Panc1 (cell line): ENCODE measurements around the gene CACNA1A. TPM values are rescaled to one million over a fixed set of nuclear protein-coding genes. Genes with fewer than 3 reads are reported as not detected.

Experiments used
- ATAC-seq: fragments of 200-7000 bp; cut with Tn5 transposase; 2 replicates; pipeline ENCODE4 v1.9.1; 2020; ENCODE audit warnings: mild to moderate bottlenecking, moderate library complexity
- BruUV-seq: library from RNA; stranded (reverse); fragments of 400-500 nt; replicated peaks from 2 replicates; lab custom pipeline; 2021; lab: Mats Ljungman, UMichigan
- CTCF ChIA-PET: fragments of 300-600 bp; sonication (Branson Sonifier 250); formaldehyde crosslinking; loops from one replicate; lab custom pipeline; 2022; ENCODE audit warnings: antibody characterized with exemption; lab: Charles Lee
- POLR2A ChIA-PET: fragments of 300-600 bp; sonication (Branson Sonifier 250); formaldehyde crosslinking; loops from one replicate; lab custom pipeline; 2022; ENCODE audit warnings: antibody characterized with exemption; lab: Charles Lee
- DNase-seq: peaks from one replicate; pipeline ENCODE4 v3.0.0-alpha.2; 2010; ENCODE audit warnings: low read depth, low spot score
- H3K27ac ChIP-seq: 2 replicates; pipeline ENCODE4 v1.5.1; 2011; ENCODE audit warnings: mild to moderate bottlenecking, low read length, inconsistent platforms
- H3K27me3 ChIP-seq: fragments of 200-500 bp; sonication (Bioruptor generic); 2 replicates; pipeline ENCODE4 v1.6.0; 2014; ENCODE audit warnings: low read length, inconsistent platforms; ENCODE audit not compliant: control insufficient read depth, insufficient read depth
- H3K36me3 ChIP-seq: fragments of 200-500 bp; sonication (Bioruptor generic); 2 replicates; pipeline ENCODE4 v1.5.1; 2014; ENCODE audit warnings: inconsistent platforms, mild to moderate bottlenecking, low read length, moderate library complexity; ENCODE audit not compliant: control insufficient read depth, insufficient read depth
- H3K4me1 ChIP-seq: 2 replicates; pipeline ENCODE4 v1.5.1; 2011; ENCODE audit warnings: inconsistent platforms, mild to moderate bottlenecking, low read length, moderate library complexity; ENCODE audit not compliant: control insufficient read depth, insufficient read depth
- H3K4me3 ChIP-seq, 2 experiments: 2 replicates each; pipeline ENCODE4 v1.5.1; 2011 to 2012; ENCODE audit warnings: low read depth in 2 of 2, low read length in 2 of 2, mild to moderate bottlenecking in 2 of 2, inconsistent platforms in 1 of 2, moderate library complexity in 1 of 2
- H3K9me3 ChIP-seq: fragments of 200-500 bp; sonication (Bioruptor generic); 2 replicates; pipeline ENCODE4 v1.5.1; 2014; ENCODE audit warnings: low read depth, mild to moderate bottlenecking, inconsistent platforms, low read length, moderate library complexity; ENCODE audit not compliant: control insufficient read depth, insufficient read depth
- POLR2AphosphoS5 ChIP-seq: IDR thresholded peaks from 2 replicates; pipeline ENCODE4 v1.6.1; 2012; ENCODE audit warnings: mild to moderate bottlenecking, low read depth, low read length, moderate library complexity
- SIN3A ChIP-seq: IDR thresholded peaks from 2 replicates; pipeline ENCODE4 v1.6.1; 2012; ENCODE audit warnings: low read depth, mild to moderate bottlenecking, low read length, moderate library complexity, borderline replicate concordance; ENCODE audit not compliant: insufficient read depth
- TCF7L2 ChIP-seq: IDR thresholded peaks from 2 replicates; pipeline ENCODE4 v1.6.1; 2011; ENCODE audit warnings: mild to moderate bottlenecking, low read depth, low read length, inconsistent platforms
- in situ Hi-C: cut with HindIII; loops from 2 replicates; pipeline ENCODE4 v1.10.0; 2016; ENCODE audit warnings: low sequenced_read_pairs, low pct_unique_long_range_greater_than_20kb
- intact Hi-C: fragments of 100-400 bp; cut with micrococcal nuclease; formaldehyde crosslinking; loops from one replicate; pipeline ENCODE4 v1.10.0; 2022; ENCODE audit not compliant: unreplicated experiment
- total RNA-seq: library from RNA; stranded (reverse); gene quantifications from one replicate; pipeline ENCODE4 v1.2.1, GENCODE V29; 2021; ENCODE audit not compliant: unreplicated experiment
- TF ChIP-seq, protein P1 (sequence below): fragments of 450-650 bp; IDR thresholded peaks from 2 replicates; pipeline ENCODE4 v1.5.1; 2017; ENCODE audit warnings: mild to moderate bottlenecking
- TF ChIP-seq, protein P2 (sequence below), 2 experiments: IDR thresholded peaks; 2 replicates each; pipeline ENCODE4 v1.6.1; 2011 to 2012; ENCODE audit warnings: low read depth in 2 of 2, control low read depth in 1 of 2, low read length in 1 of 2, mild to moderate bottlenecking in 1 of 2, moderate library complexity in 1 of 2; ENCODE audit not compliant: insufficient read depth in 1 of 2

The CACNA1A gene
- total RNA-seq, 1 experiment from 2014 or later: 0.51 TPM

DNA sequence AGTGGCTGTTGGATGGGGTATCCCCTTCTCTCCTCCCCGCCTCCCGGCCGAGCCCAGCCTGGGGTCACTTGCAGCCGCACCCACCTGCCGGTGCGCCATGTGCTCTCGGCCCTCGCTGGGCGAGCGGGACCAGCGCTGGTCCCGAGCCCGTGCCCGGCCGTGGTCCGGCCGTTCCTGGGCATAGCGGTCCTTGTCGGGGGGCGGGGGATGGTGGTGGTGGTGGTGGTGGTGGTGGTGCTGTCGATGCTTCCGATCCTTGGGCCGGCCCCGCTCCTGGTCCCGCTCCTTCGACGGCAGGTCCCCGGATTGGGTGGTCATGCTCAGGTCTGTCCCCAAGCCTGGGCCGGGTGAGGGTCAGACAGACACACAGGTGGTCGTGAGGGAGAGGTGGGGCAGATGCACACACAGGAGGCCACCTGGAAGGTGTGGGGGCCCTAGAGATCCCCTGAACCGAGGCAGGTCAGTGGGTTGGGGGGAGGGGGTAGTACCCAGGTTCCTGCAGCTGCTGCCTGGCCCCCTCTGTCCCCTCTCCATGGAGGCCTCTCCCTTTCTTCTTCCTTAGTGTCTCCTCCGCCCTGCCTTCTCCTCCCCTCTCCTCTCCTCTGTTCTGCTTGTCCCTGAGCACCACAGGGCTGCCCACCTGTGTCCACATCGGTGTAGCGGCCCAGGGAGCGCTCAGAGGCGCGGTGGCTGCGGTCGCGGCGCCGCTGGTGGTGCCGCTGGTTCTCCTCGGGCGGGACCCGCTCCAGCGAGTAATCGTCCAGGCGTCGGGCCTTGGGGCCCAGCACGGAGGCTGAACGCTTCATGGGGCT is 297.4 kb downstream of the CACNA1A start:
- no peak overlapping the region for H3K4me3 ChIP-seq
- H3K27ac ChIP-seq: no peak overlapping the region
- H3K27me3 ChIP-seq: no peaks in the 10 kb centered on the region
- no peaks in the 10 kb centered on the region for H3K36me3 ChIP-seq
- H3K4me1 ChIP-seq: no peaks in the 10 kb centered on the region
- intact Hi-C loops (no loop called here), in situ Hi-C loops (no loop called here)
- ATAC-seq (no peak), DNase-seq (no peak)
- no peaks in the 10 kb centered on the region for H3K9me3 ChIP-seq
- BruUV-seq: no TSS peak
- TF ChIP-seq SIN3A: no peak
- TF ChIP-seq, protein P1, sequence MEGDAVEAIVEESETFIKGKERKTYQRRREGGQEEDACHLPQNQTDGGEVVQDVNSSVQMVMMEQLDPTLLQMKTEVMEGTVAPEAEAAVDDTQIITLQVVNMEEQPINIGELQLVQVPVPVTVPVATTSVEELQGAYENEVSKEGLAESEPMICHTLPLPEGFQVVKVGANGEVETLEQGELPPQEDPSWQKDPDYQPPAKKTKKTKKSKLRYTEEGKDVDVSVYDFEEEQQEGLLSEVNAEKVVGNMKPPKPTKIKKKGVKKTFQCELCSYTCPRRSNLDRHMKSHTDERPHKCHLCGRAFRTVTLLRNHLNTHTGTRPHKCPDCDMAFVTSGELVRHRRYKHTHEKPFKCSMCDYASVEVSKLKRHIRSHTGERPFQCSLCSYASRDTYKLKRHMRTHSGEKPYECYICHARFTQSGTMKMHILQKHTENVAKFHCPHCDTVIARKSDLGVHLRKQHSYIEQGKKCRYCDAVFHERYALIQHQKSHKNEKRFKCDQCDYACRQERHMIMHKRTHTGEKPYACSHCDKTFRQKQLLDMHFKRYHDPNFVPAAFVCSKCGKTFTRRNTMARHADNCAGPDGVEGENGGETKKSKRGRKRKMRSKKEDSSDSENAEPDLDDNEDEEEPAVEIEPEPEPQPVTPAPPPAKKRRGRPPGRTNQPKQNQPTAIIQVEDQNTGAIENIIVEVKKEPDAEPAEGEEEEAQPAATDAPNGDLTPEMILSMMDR: no peak
- TF ChIP-seq POLR2AphosphoS5: no peak
- TF ChIP-seq, protein P2, sequence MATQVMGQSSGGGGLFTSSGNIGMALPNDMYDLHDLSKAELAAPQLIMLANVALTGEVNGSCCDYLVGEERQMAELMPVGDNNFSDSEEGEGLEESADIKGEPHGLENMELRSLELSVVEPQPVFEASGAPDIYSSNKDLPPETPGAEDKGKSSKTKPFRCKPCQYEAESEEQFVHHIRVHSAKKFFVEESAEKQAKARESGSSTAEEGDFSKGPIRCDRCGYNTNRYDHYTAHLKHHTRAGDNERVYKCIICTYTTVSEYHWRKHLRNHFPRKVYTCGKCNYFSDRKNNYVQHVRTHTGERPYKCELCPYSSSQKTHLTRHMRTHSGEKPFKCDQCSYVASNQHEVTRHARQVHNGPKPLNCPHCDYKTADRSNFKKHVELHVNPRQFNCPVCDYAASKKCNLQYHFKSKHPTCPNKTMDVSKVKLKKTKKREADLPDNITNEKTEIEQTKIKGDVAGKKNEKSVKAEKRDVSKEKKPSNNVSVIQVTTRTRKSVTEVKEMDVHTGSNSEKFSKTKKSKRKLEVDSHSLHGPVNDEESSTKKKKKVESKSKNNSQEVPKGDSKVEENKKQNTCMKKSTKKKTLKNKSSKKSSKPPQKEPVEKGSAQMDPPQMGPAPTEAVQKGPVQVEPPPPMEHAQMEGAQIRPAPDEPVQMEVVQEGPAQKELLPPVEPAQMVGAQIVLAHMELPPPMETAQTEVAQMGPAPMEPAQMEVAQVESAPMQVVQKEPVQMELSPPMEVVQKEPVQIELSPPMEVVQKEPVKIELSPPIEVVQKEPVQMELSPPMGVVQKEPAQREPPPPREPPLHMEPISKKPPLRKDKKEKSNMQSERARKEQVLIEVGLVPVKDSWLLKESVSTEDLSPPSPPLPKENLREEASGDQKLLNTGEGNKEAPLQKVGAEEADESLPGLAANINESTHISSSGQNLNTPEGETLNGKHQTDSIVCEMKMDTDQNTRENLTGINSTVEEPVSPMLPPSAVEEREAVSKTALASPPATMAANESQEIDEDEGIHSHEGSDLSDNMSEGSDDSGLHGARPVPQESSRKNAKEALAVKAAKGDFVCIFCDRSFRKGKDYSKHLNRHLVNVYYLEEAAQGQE (IDR thresholded peaks at IDR 0.05; ENCODE audit: insufficient read depth in 1 of 2, low read depth in 2 of 2, low read length in 1 of 2): no peak
- no peak for TF ChIP-seq TCF7L2
- ChIA-PET CTCF (no interaction called here), POLR2A (no interaction called here)

DNA sequence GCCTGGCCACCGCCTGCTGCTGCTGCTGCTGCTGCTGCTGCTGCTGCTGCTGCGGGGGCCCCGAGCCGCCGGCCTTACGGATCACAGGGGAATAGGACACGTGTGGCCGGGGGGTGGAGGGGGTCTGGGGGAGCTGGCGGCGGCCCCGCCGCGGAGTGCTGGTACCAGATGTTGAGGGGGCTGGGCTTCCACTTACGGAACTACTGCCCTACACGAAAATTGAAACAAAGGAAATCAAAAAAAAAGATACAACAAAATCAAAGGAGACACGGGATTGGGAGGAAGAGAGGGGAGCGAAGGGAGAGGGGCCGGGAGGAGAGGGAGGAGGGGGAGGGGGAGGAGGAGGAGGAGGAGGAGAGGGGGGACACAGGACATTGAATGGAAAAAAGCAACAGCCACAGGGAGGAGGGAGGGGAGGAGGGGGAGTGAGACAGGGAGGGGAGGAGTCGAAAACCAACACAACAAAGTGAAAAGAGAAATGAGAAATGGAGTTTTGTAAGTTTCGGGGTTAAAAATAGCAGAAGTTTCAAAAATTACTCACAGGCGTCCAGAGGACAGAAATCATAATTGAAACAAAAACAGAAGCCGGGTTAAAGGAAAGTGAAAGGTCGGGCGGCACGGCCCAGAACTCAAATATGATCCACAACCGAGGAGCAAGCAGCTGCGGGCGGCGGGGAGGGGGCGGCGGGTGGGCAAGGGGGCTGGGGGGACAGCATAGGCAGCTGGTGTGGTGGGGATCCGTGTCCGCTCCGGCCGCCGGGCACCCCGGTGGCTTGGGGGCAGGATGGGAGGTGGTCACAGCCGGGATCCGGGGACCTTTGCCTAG is 298.2 kb downstream of the CACNA1A start:
- no peak overlapping the region for H3K4me3 ChIP-seq
- DNase-seq: no peak
- no peak overlapping the region for H3K27ac ChIP-seq
- TF ChIP-seq, protein P2 (IDR thresholded peaks at IDR 0.05; ENCODE audit: insufficient read depth in 1 of 2, low read depth in 2 of 2, low read length in 1 of 2): no peak
- TF ChIP-seq TCF7L2 (no peak), POLR2AphosphoS5 (no peak), SIN3A (no peak)
- TF ChIP-seq, protein P1: no peak
- BruUV-seq: no TSS peak
- in situ Hi-C loops (no loop called here), intact Hi-C loops (no loop called here)
- no peaks in the 10 kb centered on the region for H3K9me3 ChIP-seq
- ChIA-PET CTCF (no interaction called here), POLR2A (no interaction called here)
- no peak for ATAC-seq
- H3K4me1 ChIP-seq: no peaks in the 10 kb centered on the region
- H3K36me3 ChIP-seq: no peaks in the 10 kb centered on the region
- no peaks in the 10 kb centered on the region for H3K27me3 ChIP-seq
